LoVo (cell line): ENCODE measurements around the gene GKAP1.
"Not testable (repeated sequence)": the region's sequence is repeated elsewhere in the genome, so short reads cannot be mapped to it uniquely, and the experiment has no call there.

ENCODE experiments used
- DNase-seq: peaks from one replicate; pipeline ENCODE4 v3.0.0-alpha.2; 2016; ENCODE audit warnings: low spot score

Gene GKAP1

DNA sequence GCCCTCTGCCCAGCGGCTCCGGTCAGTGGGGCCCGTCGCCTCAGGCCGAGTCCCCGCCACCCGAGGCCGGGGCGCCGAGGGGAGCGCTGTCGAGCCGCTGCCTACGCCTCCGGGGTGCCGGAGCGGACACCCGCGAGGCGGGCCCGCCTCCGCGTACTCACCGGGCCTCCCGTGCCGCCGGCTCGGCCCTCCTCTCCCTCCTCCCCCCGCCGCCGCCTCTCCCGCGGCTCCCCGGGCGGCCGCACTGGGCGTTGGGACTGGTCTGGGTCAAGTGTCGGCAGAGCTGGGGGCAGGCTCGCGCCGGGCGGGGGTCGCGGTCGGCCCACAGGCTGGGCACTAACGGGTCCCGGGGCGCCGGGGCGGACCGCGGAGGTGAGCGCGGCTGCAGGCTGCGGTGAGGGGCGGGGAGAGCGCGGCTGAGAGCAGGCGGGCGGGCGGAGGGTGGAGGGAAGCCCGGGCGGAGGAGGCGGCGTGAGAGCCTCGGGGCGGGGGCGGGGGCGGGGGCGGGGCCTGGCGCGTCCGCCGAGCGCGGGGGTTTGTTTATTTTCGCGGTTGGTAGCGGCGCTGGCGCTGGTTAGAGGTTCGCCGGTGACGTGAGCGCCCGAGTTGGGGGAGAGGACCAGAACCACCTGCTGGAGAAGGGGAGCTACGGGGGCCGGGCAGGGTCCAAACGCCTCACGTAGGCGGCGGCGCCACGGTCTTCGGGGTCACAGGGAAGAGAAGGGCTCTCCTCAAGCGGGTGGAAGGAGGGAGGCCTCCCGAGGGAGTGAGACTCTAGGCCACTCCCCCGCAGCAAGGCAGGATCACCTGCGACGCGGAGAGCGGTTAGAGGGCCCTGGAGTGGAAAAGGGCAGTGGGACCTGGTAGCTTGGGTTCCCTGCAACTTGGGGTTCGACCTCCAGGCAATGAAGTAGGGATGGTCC is at the start of gene GKAP1:
Gene GKAP1, minus strand, starts transcription at position 414 of the 923 bp plus-strand sequence. CDS start 11,252 bp downstream, outside the sequence.
- DNase-seq: peak; percentile 75

DNA sequence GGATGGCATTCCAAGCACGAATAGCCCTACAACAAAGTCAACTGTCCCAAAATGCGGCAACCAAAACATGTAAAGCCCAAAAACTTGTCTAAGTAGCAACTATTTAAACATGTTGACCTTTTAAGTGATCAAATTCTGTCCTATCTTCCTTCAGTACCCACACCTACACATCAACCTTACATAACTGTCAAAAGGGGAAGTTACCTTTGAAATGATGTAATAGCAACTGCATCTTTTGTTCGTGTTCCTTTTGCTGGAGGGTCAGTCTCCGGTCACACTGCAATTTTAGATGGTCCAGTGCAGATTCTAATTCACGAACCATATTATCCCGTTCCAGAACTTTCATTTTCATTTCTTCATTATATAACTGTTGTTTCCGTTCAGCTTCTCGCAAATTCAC is 32.3 kb upstream of the GKAP1 start:
- not testable (repeated sequence) for DNase-seq

DNA sequence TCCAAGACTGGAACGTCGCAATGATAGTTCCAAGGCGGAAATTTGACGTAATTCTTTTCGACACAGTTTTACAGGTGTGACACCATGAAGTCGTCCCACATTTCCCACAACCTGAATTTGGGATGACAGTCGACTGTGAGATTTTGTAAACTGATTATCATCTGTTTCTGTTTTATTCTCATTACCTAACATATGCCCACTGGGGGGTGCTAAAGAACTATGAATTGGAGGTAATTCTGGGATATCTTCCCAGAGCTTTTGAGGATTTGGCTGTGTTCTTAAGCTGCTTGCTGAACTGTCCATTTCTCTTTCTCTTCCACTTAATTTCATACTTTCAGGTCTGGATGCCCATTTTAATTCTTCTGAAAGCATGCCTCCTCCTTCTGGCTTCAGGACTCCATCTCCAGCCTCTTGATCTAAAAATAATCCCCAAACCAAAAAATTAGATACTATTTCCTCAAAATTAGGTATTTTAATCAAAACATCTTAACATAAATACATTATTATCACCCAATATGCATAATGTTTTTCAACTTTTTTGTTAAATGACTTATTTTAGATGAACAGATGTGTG is 19.6 kb upstream of the GKAP1 start:
- DNase-seq: not testable (repeated sequence)

DNA sequence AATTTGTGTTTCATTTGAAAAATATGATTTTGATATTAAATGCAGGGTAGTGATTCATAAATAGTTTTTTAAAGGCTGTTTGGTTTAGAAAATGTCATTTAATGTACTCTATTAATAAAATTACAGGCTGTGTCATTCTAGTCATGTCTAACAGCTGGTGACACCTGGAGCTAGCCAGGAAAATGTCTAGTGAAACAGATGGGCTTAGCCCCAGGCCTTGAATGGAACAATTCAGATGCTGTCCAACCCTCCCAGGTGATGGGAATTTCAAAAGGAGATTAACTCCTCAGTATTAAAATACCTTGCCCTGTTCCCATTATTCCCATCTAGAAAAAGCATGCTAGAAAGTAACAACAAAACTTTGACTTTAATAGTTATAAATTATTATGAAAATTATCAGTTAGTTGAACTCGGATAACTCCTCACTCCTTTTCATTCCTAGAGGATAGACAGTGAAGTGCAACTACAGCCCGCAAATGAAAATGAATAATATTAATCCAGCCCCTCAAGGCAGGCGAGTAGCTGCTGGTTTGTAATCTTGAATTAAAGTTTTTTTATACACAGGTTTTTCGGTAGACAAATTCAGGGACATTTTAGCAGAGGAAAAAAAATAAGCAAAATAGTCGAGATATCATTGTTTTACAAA is 13.0 kb upstream of the GKAP1 start:
- not testable (repeated sequence) for DNase-seq

DNA sequence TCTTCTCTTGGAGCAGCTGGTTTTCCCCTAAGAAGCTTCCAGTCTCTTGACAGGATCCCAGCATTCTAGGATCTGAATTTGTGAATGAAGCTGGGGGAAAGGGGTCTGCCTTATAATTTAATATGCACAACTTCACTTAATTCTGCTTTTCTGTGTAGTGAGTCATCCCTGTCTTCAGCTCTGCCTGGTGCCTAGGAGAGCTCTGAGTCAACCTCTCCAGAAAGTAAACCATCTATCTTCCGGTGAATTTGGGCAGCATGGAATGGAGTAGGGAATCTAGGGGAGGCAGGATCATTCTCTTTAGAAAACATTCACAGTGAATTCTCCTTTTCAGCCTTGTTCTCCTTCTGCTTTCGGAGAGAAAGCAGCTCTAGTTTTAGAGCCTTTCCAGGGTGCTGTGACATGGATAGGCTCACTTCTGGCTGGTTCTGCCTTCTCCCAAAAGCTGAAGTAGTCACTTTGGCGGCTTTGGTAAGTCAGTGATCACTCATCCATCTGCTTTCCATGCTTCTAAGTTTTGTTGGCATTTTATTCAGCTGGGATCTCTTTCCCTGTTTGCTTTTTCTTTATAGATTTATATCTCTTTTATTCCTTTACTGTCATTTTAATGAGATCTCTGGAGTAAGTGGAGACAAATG is 7.5 kb upstream of the GKAP1 start:
- not testable (repeated sequence) for DNase-seq

DNA sequence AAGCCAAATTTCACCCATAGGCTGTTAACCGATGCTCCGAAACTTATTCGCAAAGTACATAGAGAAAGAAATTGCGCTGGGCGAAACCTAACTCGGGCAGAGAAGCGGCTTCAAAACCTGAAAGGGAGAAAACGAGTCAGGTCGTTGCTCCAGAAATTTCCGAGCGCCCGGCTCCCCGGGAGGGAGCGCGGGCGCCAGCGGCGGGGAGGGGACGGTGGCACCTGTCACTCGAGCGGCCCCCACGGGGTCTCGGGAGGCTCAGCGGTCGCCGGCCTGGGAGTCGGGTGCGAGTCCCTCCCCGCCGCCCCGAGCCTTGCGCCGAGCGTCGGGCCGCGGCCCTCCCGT is 586 bp downstream of the GKAP1 start:
- DNase-seq: peak; percentile 11

DNA sequence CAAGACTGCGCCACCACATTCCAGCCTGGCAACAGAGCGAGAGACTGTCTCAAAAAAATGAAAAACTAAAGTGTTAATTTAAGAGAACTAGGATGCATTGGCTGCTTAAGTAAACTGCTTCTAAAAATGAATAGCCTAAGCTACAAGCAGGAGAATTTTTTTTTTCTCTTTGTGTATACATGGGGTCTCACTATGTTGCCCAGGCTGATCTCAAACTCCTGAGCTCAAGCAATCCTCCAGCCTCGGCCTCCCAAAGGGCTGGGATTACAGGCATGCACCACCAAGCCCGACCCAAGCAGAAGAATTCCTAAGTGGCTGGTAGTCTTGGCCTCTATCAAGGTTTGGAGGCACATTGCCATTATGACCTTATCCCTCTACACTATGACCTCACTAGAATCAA is 2.4 kb downstream of the GKAP1 start:
- DNase-seq: not testable (repeated sequence)

DNA sequence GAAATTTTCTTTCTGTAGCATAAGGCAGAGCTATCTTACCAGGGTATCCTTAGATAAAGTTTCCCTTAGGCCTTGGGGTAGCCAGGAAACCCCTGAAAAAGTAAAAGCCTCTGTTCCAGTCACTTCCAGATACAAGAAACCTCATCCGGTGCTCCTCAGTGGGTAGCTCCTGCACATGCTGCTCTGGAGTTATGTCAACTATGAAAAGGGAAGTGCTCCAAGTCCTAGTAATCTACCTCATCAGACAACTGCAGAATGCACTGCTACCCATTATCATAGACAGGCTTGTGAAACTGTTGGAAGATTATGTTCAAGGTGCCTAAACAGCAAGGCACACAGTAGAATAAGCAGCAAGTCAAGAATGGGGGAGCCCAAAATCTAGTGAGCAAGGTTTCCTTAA is 8.4 kb downstream of the GKAP1 start:
- DNase-seq: not testable (repeated sequence)

DNA sequence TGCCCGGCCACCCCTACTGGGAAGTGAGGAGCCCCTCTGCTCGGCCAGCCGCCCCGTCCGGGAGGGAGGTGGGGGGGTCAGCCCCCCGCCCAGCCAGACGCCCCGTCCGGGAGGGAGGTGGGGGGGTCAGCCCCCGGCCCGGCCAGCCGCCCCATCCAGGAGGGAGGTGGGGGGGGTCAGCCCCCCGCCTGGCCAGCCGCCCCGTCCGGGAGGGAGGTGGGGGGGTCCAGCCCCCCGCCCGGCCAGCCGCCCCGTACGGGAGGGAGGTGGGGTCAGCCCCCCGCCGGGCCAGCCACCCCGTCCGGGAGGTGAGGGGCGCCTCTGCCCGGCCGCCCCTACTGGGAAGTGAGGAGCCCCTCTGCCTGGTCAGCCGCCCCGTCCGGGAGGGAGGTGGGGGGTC is 13.1 kb downstream of the GKAP1 start:
- not testable (repeated sequence) for DNase-seq

DNA sequence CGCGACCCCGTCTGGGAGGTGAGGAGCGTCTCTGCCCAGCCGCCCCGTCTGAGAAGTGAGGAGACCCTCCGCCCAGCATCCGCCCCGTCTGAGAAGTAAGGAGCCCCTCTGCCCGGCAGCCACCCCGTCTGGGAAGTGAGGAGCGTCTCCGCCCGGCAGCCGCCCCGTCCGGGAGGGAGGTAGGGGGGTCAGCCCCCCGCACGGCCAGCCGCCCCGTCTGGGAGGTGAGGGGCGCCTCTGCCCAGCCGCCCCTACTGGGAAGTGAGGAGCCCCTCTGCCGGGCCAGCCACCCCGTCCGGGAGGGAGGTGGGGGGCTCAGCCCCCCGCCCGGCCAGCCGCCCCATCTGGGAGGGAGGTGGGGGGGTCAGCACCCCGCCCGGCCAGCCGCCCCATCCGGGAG is 13.6 kb downstream of the GKAP1 start:
- not testable (repeated sequence) for DNase-seq

DNA sequence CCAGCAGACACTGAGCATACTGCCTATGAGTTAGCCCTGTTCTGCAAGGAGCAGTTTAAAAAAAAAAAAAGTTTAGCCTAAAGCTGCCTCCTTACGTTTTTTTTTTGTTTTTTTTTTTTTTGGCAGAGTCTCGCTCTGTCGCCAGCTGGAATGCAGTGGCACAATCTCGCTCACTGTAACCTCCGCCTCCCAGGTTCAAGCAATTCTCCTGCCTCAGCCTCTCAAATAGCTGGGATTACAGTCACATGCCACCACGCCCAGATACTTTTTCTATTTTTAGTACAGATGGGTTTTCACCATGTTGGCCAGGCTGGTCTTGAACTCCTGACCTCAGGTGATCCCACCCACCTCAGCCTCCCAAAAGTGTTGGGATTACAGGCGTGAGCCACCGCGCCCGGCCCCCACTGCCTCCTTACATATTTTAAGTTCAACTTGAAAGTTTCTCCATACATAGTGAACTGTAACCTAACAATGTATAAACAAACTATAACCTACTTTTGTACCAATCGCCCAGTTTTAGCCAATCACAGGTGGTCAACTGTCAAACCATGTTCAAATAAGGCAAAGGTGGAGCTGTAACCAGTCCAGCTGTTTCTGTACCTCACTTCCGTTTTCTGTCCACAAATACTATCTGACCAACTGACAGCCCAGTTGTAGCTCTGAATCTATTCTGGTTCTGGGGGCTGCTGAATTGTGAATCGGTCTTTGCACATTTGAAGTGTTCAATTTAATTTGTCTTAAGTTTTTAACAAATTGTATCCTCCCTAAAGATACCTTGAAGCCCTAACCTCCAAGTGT is 17.1 kb downstream of the GKAP1 start:
- no peak for DNase-seq

DNA sequence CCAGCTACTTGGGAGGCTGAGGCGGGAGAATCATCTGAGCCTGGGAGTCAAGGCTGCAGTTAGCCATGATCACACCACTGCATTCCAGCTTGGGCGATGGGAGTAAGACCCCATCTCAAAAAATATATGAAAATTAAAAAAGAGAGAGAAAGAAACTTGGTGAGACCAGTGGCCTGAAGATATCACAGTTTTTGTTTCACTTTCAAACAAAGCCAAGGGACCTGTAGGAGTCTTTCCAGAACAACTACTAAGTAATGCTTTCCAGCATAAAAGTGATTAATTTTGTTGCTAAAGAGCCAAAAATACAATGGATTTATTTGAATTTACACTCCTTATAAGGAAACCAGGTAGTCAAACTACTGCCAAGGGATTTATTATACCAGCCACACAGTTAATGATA is 23.5 kb downstream of the GKAP1 start:
- DNase-seq: no peak

DNA sequence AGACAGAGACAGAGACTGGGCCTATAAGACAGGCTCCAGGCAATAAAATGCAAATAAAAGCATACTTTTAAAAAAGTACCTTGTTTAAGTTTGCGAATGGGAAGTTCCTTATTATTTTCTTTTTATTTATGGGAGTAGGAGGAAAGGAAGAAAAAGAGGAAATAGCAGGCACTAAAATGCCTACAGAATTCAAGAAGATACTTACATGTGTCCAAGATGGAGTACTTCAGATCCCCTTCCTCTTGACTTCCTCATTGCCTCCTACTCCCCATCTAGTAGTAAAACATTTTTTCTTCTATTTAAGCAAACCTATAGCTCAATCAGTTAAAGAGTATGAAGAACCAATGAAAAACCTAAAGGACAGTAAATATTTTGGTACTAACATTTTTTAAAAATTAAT is 24.8 kb downstream of the GKAP1 start:
- no peak for DNase-seq

DNA sequence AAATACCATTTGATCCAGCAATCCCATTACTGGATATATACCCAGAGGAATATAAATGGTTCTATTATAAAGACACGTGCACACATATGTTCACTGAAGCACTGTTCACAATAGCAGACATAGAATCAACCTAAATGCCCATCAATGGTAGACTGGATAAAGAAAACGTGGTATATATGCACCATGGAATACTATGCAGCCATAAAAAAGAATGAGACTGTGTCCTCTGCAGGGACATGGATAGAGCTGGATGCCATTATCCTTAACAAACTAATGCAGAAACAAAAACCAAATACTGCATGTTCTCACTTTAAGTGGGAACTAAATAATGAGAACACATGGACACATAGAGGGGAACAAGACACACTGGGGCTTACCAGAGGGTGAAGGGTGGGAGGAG is 39.4 kb downstream of the GKAP1 start:
- no peak for DNase-seq

DNA sequence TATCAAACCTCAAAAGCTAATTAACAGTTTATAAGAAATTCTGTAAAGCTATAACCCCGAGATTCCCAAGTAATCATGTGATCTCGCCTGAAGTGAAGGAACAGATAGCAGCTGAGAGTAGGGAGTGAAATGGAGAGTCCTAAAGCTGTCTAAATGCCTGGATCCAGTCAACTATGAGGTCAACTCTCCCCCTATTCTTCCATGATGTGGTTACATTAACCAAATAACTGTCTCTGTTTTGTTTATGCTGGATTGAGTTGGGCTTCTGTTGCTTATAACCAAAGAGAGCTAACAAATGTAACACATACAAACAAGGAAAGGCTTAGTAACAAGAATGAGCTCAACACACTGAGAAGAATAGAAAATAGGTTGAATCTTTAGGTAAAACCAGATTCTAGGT is 41.6 kb downstream of the GKAP1 start:
- no peak for DNase-seq

DNA sequence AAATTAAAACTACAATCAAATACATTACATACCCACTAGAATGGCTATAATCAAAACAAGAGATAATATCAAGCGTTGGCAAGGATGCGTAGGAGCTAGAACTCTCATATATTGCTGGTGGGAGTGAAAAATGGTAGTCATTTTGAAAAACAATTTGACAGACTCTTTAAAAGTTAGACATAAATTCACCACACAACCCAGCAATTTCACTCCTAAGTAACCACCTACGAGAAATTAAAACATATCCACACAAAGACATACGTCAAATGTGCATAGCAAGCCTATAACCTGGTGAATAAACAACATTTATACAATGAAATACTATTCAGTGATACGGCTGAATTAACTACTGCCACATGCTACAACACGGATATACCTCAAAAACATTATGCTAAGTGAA is 44.7 kb downstream of the GKAP1 start:
- DNase-seq: no peak

DNA sequence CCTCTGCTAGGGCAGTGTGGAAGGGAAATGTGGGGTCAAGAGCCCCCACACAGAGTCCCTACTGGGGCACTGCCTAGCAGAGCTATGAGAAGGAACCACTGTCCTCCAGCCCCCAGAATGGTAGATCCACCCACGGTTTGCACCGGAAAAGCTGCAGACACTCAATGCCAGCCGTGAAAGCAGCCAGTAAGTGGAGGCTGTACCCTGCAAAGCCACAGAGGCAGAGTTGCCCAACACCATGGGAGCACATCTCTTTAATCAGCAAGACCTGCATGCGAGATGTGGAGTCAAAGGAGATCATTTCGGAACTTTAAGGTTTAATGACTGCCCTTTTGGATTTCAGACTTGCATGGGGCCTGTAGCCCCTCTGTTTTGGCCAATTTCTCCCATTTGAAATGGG is 52.2 kb downstream of the GKAP1 start:
- no peak for DNase-seq

DNA sequence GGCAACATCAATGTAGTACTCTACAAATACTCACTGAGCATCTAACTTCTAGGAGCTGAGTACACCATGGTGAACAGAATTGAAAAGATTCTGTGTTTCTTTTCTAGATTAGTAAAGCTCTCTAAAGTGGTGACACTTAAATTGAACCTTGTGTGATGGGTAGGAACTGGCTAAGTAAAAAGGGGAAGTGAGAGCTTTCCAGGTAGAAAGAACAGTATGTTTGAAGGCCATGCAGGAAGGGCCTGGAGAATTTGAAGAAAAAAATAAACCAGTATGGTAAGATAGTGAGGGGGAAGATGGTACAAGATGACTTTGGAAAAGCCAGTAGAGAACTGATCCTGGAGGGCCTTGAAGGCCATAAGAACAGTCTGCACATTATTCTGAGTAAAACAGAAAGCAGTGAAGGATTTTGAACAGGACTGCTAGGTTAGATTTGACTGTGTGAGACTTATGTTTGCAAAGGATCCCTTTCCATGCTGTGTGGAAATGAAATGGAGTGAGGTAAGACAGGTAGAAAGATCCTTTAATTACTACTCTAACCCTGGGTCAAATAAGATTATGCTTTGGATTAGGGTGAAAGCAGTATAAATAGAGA is 63.1 kb downstream of the GKAP1 start:
- no peak for DNase-seq

DNA sequence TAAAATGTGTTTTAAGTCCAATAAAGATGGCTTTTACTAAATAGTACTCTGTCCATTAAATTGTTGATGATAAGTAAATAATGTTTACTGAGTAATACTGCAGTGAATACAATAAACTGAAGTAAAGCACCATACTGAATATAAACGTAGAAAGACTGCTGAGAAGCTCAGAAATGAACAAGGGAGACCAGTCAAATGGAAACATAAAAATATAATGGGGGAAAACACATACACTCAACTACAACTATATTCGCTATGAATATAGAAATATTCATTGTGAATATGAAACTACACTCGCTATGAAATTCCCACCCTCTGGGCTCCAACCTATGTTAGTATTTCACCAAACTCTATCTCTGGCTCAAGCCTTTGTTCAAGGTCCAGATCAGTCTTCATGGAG is 67.9 kb downstream of the GKAP1 start:
- no peak for DNase-seq

DNA sequence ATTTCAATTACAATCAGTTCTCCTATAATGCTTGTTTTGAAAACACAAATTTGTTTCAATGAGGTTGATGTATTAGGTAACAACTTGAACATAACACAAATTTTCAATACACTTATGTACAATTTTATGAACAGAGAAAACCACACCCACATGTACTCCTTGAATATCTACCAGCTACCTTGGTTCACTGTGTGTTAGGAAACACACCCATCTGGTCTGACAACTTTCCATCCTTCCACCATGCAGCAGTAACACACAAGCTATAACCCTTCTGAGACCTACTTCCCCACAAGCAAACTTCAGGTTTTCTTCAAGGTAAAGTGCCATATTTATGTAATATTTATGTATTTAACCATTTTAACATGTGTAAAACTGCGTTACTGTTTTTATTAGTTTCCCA is 73.4 kb downstream of the GKAP1 start:
- no peak for DNase-seq

DNA sequence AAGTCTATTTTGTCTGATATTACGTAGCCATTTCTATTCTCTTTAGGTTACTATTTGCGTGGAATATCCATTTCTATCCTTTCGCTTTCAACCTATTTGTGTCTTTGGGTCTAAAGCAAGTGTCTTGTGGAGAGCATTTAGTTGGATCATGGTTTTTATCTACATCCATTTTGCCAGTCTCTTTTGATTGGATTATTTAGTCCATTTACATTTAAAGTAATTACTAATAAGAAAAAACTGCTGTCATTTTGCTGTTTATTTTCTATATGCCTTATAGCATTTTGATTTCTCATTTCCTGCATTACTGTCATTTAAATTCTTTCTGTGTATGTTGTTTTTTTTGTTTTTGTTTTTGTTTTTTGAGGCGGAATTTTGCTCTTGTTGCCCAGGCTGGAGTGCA is 83.8 kb downstream of the GKAP1 start:
- no peak for DNase-seq
